Brain microvascular endothelial cell (primary cell): Measurements from ENCODE around the gene P2RX7.
A peak's percentile ranks its signal among the peaks of the same experiment; 100 is the strongest.

ENCODE experiments used
- DNase-seq: peaks from one replicate; pipeline ENCODE4 v3.0.0-alpha.2; 2020
- H3K27ac ChIP-seq: fragments of 250-450 bp; sonication (Bioruptor Pico); 2 replicates; pipeline ENCODE4 v1.5.1; 2020; ENCODE audit warnings: mild to moderate bottlenecking, moderate library complexity
- H3K27me3 ChIP-seq: fragments of 250-450 bp; sonication (Bioruptor Pico); replicated peaks from 2 replicates; pipeline ENCODE4 v1.5.1; 2020; ENCODE audit warnings: mild to moderate bottlenecking
- H3K36me3 ChIP-seq: fragments of 250-450 bp; sonication (Bioruptor Pico); replicated peaks from 2 replicates; pipeline ENCODE4 v1.5.1; 2020; ENCODE audit warnings: mild to moderate bottlenecking
- H3K4me3 ChIP-seq: 2 replicates; pipeline ENCODE4 v1.5.1; 2011; ENCODE audit warnings: low read depth, mild to moderate bottlenecking, control low read depth, low read length, moderate library complexity
- CTCF ChIP-seq: IDR thresholded peaks from 2 replicates; pipeline ENCODE4 v1.5.1; 2011; ENCODE audit warnings: low read depth, mild to moderate bottlenecking, moderate library complexity, low read length, control low read depth, inconsistent platforms; ENCODE audit errors: missing control alignments
- in situ Hi-C: cut with HindIII; loops from 2 replicates; pipeline ENCODE4 v1.10.0; 2017; ENCODE audit warnings: low sequenced_read_pairs, low pct_ligation_motif_present

The P2RX7 gene

GRCh38 chr12:121187501-121187900, 54.8 kb downstream of the P2RX7 start:
- DNase-seq: no peak
- Histone ChIP-seq H3K36me3 (no peaks in the 10 kb centered on the region), H3K4me3 (no peak overlapping the region), H3K27ac (peak overlapping the region; percentile 24), H3K27me3 (no peaks in the 10 kb centered on the region)
- in situ Hi-C loops: no loop called here
- no peak for TF ChIP-seq CTCF

GRCh38 chr12:121188227-121188626, 55.6 kb downstream of the P2RX7 start:
- no peaks in the 10 kb centered on the region for H3K36me3 ChIP-seq
- TF ChIP-seq CTCF: no peak
- H3K27me3 ChIP-seq: no peaks in the 10 kb centered on the region
- DNase-seq: no peak
- H3K4me3 ChIP-seq: no peak overlapping the region
- in situ Hi-C loops: no loop called here
- no peak overlapping the region for H3K27ac ChIP-seq

- no peak for TF ChIP-seq CTCF
- in situ Hi-C loops: no loop called here
- no peak overlapping the region for H3K4me3 ChIP-seq
- peak; percentile 55 for DNase-seq
- peak overlapping the region; percentile 69 for H3K27ac ChIP-seq
- H3K27me3 ChIP-seq: no peaks in the 10 kb centered on the region
- no peaks in the 10 kb centered on the region for H3K36me3 ChIP-seq
Measured at GRCh38 chr12:121189131-121189530, 56.5 kb downstream of the P2RX7 start.

GRCh38 chr12:121189619-121190155, 57.0 kb downstream of the P2RX7 start:
- no peak for TF ChIP-seq CTCF
- Histone ChIP-seq H3K4me3 (no peak overlapping the region), H3K27me3 (no peaks in the 10 kb centered on the region), H3K36me3 (no peaks in the 10 kb centered on the region), H3K27ac (peak overlapping the region; percentile 69)
- in situ Hi-C loops: no loop called here
- no peak for DNase-seq

GRCh38 chr12:121190523-121191031, 57.9 kb downstream of the P2RX7 start:
- in situ Hi-C loops: no loop called here
- Histone ChIP-seq H3K27ac (peak overlapping the region; percentile 74), H3K36me3 (no peaks in the 10 kb centered on the region), H3K4me3 (no peak overlapping the region), H3K27me3 (no peaks in the 10 kb centered on the region)
- DNase-seq: peak; percentile 97
- TF ChIP-seq CTCF: no peak

- no peak overlapping the region for H3K4me3 ChIP-seq
- no peak for TF ChIP-seq CTCF
- peak overlapping the region; percentile 74 for H3K27ac ChIP-seq
- H3K27me3 ChIP-seq: no peaks in the 10 kb centered on the region
- no peak for DNase-seq
- H3K36me3 ChIP-seq: no peaks in the 10 kb centered on the region
- in situ Hi-C loops: no loop called here
Measured at GRCh38 chr12:121191151-121191550, 58.5 kb downstream of the P2RX7 start.
